ENCODE measurements around the gene SMCO2. TPM values are rescaled to one million over a fixed set of nuclear protein-coding genes. Genes with fewer than 3 reads are reported as not detected.

The SMCO2 gene
- total and polyA plus RNA-seq, 2 of the 13 experiments (the other 11 are each of a cell fraction or from before 2014, with no cell fraction given): 0.15 TPM; not detected in 1

- TF ChIP-seq POGZ (CRISPR knock-in tag; IDR thresholded peaks at IDR 0.05) (0 out of 2 replicates have a peak, but pooled peaks have one; percentile 20), ZNF788 (CRISPR knock-in tag; IDR thresholded peaks at IDR 0.05; ENCODE audit: borderline replicate concordance) (peak; percentile 32; the same call in 1 of the 2 replicates), TAF1 (CRISPR knock-in tag; IDR thresholded peaks at IDR 0.05) (peak; percentile 78), CTCF (CRISPR knock-in tag; IDR thresholded peaks at IDR 0.05) (peak; percentile 48), TAF15 (IDR thresholded peaks at IDR 0.05; ENCODE audit: low read depth, low read length, poor library complexity, severe bottlenecking) (peak; percentile 59), ZNF546 (CRISPR knock-in tag; conservative IDR thresholded peaks at IDR 0.05) (peak; percentile 22; the same call in 1 of the 2 replicates), ZNF687 (CRISPR knock-in tag; IDR thresholded peaks at IDR 0.05) (peak; percentile 82), MAFF (IDR thresholded peaks at IDR 0.05; ENCODE audit: low read depth, low read length) (no peak), SSRP1 (CRISPR knock-in tag; IDR thresholded peaks at IDR 0.05) (peak; percentile 70; the same call in 1 of the 2 replicates), ZNF709 (CRISPR knock-in tag; IDR thresholded peaks at IDR 0.05) (peak; percentile 83), IKZF4 (CRISPR knock-in tag; IDR thresholded peaks at IDR 0.05; ENCODE audit: borderline replicate concordance, low read depth, not compliant biosample characterization) (peak; percentile 61), SAP130 (CRISPR knock-in tag; IDR thresholded peaks at IDR 0.05; ENCODE audit: low read depth) (peak; percentile 83), KMT2A (CRISPR knock-in tag; IDR thresholded peaks at IDR 0.05) (peak; percentile 48; the same call in 1 of the 2 replicates), SOX6 (IDR thresholded peaks at IDR 0.05) (no peak), SOX6 (CRISPR knock-in tag; IDR thresholded peaks at IDR 0.05) (no peak), SKIL (CRISPR knock-in tag; IDR thresholded peaks at IDR 0.05; ENCODE audit: borderline replicate concordance) (0 out of 2 replicates have a peak, but pooled peaks have one; percentile 25), GATA4 (IDR thresholded peaks at IDR 0.05; ENCODE audit: borderline replicate concordance, low read depth) (peak; percentile 76; the same call in 1 of the 2 replicates), SPEN (CRISPR knock-in tag; IDR thresholded peaks at IDR 0.05; ENCODE audit: low read depth) (peak; percentile 68), ZMYM3 (CRISPR knock-in tag; IDR thresholded peaks at IDR 0.05) (0 out of 2 replicates have a peak, but pooled peaks have one; percentile 8), TSC22D2 (CRISPR knock-in tag; IDR thresholded peaks at IDR 0.05; ENCODE audit: borderline replicate concordance) (no peak)
Measured at GRCh38 chr12:27523642-27524493, 77.3 kb downstream of the SMCO2 start, which contains the start of gene PPFIBP1 (continued).

Measured in HepG2 (cell line).